Stimulated activated effector memory CD8-positive, alpha-beta T cell treated with anti-CD3 and anti-CD28 coated beads, Interleukin-12 subunit alpha, Interleukin-12 subunit beta, amount 100 ng/mL, for 72 hours (primary cell): ENCODE measurements around the gene TNRC18.
A peak's percentile ranks its signal among the peaks of the same experiment; 100 is the strongest.

ENCODE experiments used
- ATAC-seq: fragments of 150-1000 bp; cut with Tn5 transposase; 2 replicates; pipeline ENCODE4 v1.10.0; 2021
- DNase-seq, 2 donors: peaks; one replicate each; pipeline ENCODE4 v3.0.0; 2021 to 2022; ENCODE audit warnings: low spot score in 2 of 2
- H3K27ac Mint-ChIP-seq: one replicate; pipeline ENCODE4 v1.8.0; 2022; ENCODE audit warnings: mild to moderate bottlenecking, mixed read lengths
- H3K36me3 Mint-ChIP-seq: one replicate; pipeline ENCODE4 v1.8.0; 2022; ENCODE audit warnings: mild to moderate bottlenecking, mixed read lengths
- H3K4me1 Mint-ChIP-seq: one replicate; pipeline ENCODE4 v1.8.0; 2022; ENCODE audit warnings: mixed read lengths
- H3K4me3 Mint-ChIP-seq: one replicate; pipeline ENCODE4 v1.8.0; 2022; ENCODE audit warnings: mild to moderate bottlenecking, mixed read lengths
- H3K9me3 Mint-ChIP-seq: one replicate; pipeline ENCODE4 v1.8.0; 2022; ENCODE audit warnings: mixed read lengths

Gene TNRC18

GRCh38 chr7:5454485-5454884 lies 30.9 kb upstream of the TNRC18 start:
- no peaks in the 10 kb centered on the region for H3K36me3 Mint-ChIP-seq
- DNase-seq (no peak), ATAC-seq (no peak)
- H3K4me1 Mint-ChIP-seq, result peaks cover 7% of the 10 kb centered on the region
- H3K4me3 Mint-ChIP-seq, result no peak overlapping the region
- H3K9me3 Mint-ChIP-seq, result no peaks in the 10 kb centered on the region
- H3K27ac Mint-ChIP-seq, result no peak overlapping the region

- H3K4me1 Mint-ChIP-seq, result peaks cover 7% of the 10 kb centered on the region
- ATAC-seq (no peak), DNase-seq (no peak)
- H3K9me3 Mint-ChIP-seq, result no peaks in the 10 kb centered on the region
- no peak overlapping the region for H3K27ac Mint-ChIP-seq
- H3K36me3 Mint-ChIP-seq, result no peaks in the 10 kb centered on the region
- no peak overlapping the region for H3K4me3 Mint-ChIP-seq
These were observed 30.0 kb upstream of the TNRC18 start for GRCh38 chr7:5453566-5454075.

GRCh38 chr7:5452937-5453540 lies 29.4 kb upstream of the TNRC18 start:
- no peak for DNase-seq
- Mint-ChIP-seq H3K4me1 (peaks cover 7% of the 10 kb centered on the region), H3K27ac (no peak overlapping the region), H3K36me3 (no peaks in the 10 kb centered on the region), H3K4me3 (no peak overlapping the region), H3K9me3 (no peaks in the 10 kb centered on the region)
- ATAC-seq, result no peak

GRCh38 chr7:5452470-5452899 lies 28.9 kb upstream of the TNRC18 start:
- H3K27ac Mint-ChIP-seq, result no peak overlapping the region
- ATAC-seq (peak; percentile 14), DNase-seq (no peak)
- peaks cover 7% of the 10 kb centered on the region for H3K4me1 Mint-ChIP-seq
- H3K36me3 Mint-ChIP-seq, result no peaks in the 10 kb centered on the region
- no peaks in the 10 kb centered on the region for H3K9me3 Mint-ChIP-seq
- no peak overlapping the region for H3K4me3 Mint-ChIP-seq

GRCh38 chr7:5451391-5451790 lies 27.8 kb upstream of the TNRC18 start:
- DNase-seq, result no peak
- Mint-ChIP-seq H3K4me3 (no peak overlapping the region), H3K36me3 (no peaks in the 10 kb centered on the region), H3K4me1 (peaks cover 7% of the 10 kb centered on the region), H3K27ac (peak overlapping the region; percentile 43), H3K9me3 (no peaks in the 10 kb centered on the region)
- peak; percentile 24 for ATAC-seq

- no peaks in the 10 kb centered on the region for H3K36me3 Mint-ChIP-seq
- ATAC-seq (peak; percentile 56), DNase-seq (no peak)
- H3K4me3 Mint-ChIP-seq, result no peak overlapping the region
- H3K9me3 Mint-ChIP-seq, result no peaks in the 10 kb centered on the region
- peaks cover under 1% of the 10 kb centered on the region for H3K4me1 Mint-ChIP-seq
- peak overlapping the region; percentile 43 for H3K27ac Mint-ChIP-seq
These were observed 27.1 kb upstream of the TNRC18 start for GRCh38 chr7:5450549-5451327.

- Mint-ChIP-seq H3K4me3 (no peak overlapping the region), H3K36me3 (no peaks in the 10 kb centered on the region), H3K9me3 (no peaks in the 10 kb centered on the region), H3K27ac (no peak overlapping the region), H3K4me1 (no peaks in the 10 kb centered on the region)
- DNase-seq (no peak), ATAC-seq (no peak)
These were observed 24.9 kb upstream of the TNRC18 start for GRCh38 chr7:5448378-5449037.

- H3K36me3 Mint-ChIP-seq, result no peaks in the 10 kb centered on the region
- ATAC-seq (no peak), DNase-seq (no peak)
- no peaks in the 10 kb centered on the region for H3K4me1 Mint-ChIP-seq
- no peak overlapping the region for H3K27ac Mint-ChIP-seq
- no peaks in the 10 kb centered on the region for H3K9me3 Mint-ChIP-seq
- no peak overlapping the region for H3K4me3 Mint-ChIP-seq
These were observed 22.5 kb upstream of the TNRC18 start for GRCh38 chr7:5445981-5446594.

- Mint-ChIP-seq H3K36me3 (no peaks in the 10 kb centered on the region), H3K27ac (no peak overlapping the region), H3K9me3 (no peaks in the 10 kb centered on the region), H3K4me3 (no peak overlapping the region), H3K4me1 (no peaks in the 10 kb centered on the region)
- DNase-seq, result no peak
- ATAC-seq, result no peak
These were observed 20.0 kb upstream of the TNRC18 start for GRCh38 chr7:5443678-5444077.

GRCh38 chr7:5442757-5443305 lies 19.2 kb upstream of the TNRC18 start:
- Mint-ChIP-seq H3K4me1 (no peaks in the 10 kb centered on the region), H3K27ac (peak overlapping the region; percentile 45), H3K36me3 (no peaks in the 10 kb centered on the region), H3K4me3 (no peak overlapping the region), H3K9me3 (no peaks in the 10 kb centered on the region)
- DNase-seq, result no peak
- no peak for ATAC-seq

- peak overlapping the region; percentile 45 for H3K27ac Mint-ChIP-seq
- no peaks in the 10 kb centered on the region for H3K36me3 Mint-ChIP-seq
- DNase-seq (no peak), ATAC-seq (no peak)
- H3K4me3 Mint-ChIP-seq, result no peak overlapping the region
- no peaks in the 10 kb centered on the region for H3K9me3 Mint-ChIP-seq
- no peaks in the 10 kb centered on the region for H3K4me1 Mint-ChIP-seq
These were observed 18.3 kb upstream of the TNRC18 start for GRCh38 chr7:5441840-5442503.

- H3K4me3 Mint-ChIP-seq, result no peak overlapping the region
- H3K36me3 Mint-ChIP-seq, result no peaks in the 10 kb centered on the region
- no peak for ATAC-seq
- H3K4me1 Mint-ChIP-seq, result no peaks in the 10 kb centered on the region
- DNase-seq, result no peak
- no peaks in the 10 kb centered on the region for H3K9me3 Mint-ChIP-seq
- H3K27ac Mint-ChIP-seq, result no peak overlapping the region
These were observed 16.2 kb upstream of the TNRC18 start for GRCh38 chr7:5439572-5440496.

GRCh38 chr7:5439209-5439571 lies 15.6 kb upstream of the TNRC18 start:
- no peak overlapping the region for H3K4me3 Mint-ChIP-seq
- DNase-seq (no peak), ATAC-seq (no peak)
- no peak overlapping the region for H3K27ac Mint-ChIP-seq
- no peaks in the 10 kb centered on the region for H3K36me3 Mint-ChIP-seq
- no peaks in the 10 kb centered on the region for H3K4me1 Mint-ChIP-seq
- H3K9me3 Mint-ChIP-seq, result no peaks in the 10 kb centered on the region

- no peaks in the 10 kb centered on the region for H3K4me1 Mint-ChIP-seq
- no peaks in the 10 kb centered on the region for H3K9me3 Mint-ChIP-seq
- no peak overlapping the region for H3K4me3 Mint-ChIP-seq
- DNase-seq (no peak), ATAC-seq (no peak)
- no peaks in the 10 kb centered on the region for H3K36me3 Mint-ChIP-seq
- H3K27ac Mint-ChIP-seq, result no peak overlapping the region
These were observed 14.4 kb upstream of the TNRC18 start for GRCh38 chr7:5437987-5438386.
